Ovary (tissue), 3 donors: ENCODE results near the gene OR2A12.

Experiments used
- POLR2A ChIP-seq: fragments of 450-650 bp; IDR thresholded peaks from one replicate; pipeline ENCODE4 v1.6.1; 2017; ENCODE audit warnings: antibody characterized with exemption, mild to moderate bottlenecking, moderate library complexity
- TF ChIP-seq, protein P1 (sequence below), 3 donors: fragments of 450-650 bp in 2 of 3; fragments of 200-600 bp in 1 of 3; IDR thresholded peaks; one replicate each; pipeline versions ENCODE4 v1.5.1 to v1.8.0; 2016 to 2022; ENCODE audit warnings: antibody characterized with exemption in 3 of 3, mild to moderate bottlenecking in 1 of 3
- donor health status: DM: no; HTN: no; CAD: no.

DNA sequence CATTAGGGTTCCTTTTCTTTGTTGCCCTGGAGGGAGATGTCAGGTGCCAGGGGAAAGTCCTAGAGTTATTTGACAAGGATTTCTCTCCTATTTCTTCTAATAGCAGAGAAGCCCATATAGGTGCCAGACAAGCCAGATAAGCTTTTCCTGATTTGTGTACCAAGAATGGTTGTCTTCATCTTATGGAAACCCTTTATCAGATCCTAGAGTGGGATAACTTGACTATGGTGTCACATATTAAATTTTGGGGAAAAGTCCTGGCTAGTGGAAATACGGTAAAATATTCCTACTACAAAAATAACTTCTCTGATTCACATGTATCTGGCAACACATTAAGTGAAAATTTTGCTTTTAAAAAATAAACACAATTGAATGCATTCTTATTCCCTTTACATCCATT, 1.2 kb downstream of the OR2A12 start:
- TF ChIP-seq, protein P1, sequence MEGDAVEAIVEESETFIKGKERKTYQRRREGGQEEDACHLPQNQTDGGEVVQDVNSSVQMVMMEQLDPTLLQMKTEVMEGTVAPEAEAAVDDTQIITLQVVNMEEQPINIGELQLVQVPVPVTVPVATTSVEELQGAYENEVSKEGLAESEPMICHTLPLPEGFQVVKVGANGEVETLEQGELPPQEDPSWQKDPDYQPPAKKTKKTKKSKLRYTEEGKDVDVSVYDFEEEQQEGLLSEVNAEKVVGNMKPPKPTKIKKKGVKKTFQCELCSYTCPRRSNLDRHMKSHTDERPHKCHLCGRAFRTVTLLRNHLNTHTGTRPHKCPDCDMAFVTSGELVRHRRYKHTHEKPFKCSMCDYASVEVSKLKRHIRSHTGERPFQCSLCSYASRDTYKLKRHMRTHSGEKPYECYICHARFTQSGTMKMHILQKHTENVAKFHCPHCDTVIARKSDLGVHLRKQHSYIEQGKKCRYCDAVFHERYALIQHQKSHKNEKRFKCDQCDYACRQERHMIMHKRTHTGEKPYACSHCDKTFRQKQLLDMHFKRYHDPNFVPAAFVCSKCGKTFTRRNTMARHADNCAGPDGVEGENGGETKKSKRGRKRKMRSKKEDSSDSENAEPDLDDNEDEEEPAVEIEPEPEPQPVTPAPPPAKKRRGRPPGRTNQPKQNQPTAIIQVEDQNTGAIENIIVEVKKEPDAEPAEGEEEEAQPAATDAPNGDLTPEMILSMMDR (IDR thresholded peaks at IDR 0.05): no peak
- no peak for TF ChIP-seq POLR2A
